ENCODE results near the gene SEMG2.

DNA sequence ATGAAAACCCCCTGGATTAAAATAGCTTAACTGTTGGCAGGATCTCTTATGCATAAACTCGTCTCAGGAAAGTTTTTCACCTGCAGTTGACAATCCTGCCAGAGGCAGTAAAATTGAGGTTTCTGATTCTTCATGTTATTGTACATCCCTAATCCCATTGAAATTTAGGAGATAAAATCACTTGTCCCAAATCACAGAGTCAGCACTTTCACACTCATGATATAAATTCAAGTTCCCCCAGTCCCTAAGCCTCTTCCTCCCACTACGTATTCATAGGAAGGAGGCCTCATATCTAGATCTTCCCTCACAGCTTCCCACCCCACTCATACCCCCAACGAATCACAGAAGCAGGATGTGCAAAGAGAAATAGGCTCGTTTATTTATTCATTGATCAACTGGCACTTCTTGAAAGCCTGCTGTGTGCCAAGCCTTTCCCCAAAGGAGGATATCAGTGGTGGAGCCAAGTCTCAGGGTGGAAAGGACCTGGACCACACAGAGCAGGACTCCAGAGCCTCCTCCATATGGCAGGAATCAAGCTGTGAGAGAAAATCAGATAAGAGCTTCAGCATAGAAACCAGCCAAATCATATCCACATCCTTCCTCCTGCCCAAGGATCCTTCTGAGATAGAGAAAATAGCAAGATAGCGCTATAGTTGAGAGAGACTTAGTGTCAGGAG is 30.8 kb downstream of the SEMG2 start:
- TF ChIP-seq, protein P1, sequence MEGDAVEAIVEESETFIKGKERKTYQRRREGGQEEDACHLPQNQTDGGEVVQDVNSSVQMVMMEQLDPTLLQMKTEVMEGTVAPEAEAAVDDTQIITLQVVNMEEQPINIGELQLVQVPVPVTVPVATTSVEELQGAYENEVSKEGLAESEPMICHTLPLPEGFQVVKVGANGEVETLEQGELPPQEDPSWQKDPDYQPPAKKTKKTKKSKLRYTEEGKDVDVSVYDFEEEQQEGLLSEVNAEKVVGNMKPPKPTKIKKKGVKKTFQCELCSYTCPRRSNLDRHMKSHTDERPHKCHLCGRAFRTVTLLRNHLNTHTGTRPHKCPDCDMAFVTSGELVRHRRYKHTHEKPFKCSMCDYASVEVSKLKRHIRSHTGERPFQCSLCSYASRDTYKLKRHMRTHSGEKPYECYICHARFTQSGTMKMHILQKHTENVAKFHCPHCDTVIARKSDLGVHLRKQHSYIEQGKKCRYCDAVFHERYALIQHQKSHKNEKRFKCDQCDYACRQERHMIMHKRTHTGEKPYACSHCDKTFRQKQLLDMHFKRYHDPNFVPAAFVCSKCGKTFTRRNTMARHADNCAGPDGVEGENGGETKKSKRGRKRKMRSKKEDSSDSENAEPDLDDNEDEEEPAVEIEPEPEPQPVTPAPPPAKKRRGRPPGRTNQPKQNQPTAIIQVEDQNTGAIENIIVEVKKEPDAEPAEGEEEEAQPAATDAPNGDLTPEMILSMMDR (IDR thresholded peaks at IDR 0.05; ENCODE audit: borderline replicate concordance, extremely low read depth, low read length, poor library complexity, severe bottlenecking), result no peak
- no peak for TF ChIP-seq EZH2 (IDR thresholded peaks at IDR 0.05; ENCODE audit: borderline replicate concordance, low read depth, low read length, severe bottlenecking)

All from DND-41 (cell line).